ENCODE results near the gene CDC37. TPM values are rescaled to one million over a fixed set of nuclear protein-coding genes. Genes with fewer than 3 reads are reported as not detected.
A peak's percentile ranks its signal among the peaks of the same experiment; 100 is the strongest.

Gene CDC37
- total RNA-seq, 4 donors from 2014 or later = 144 to 177 (median 162) TPM

DNA sequence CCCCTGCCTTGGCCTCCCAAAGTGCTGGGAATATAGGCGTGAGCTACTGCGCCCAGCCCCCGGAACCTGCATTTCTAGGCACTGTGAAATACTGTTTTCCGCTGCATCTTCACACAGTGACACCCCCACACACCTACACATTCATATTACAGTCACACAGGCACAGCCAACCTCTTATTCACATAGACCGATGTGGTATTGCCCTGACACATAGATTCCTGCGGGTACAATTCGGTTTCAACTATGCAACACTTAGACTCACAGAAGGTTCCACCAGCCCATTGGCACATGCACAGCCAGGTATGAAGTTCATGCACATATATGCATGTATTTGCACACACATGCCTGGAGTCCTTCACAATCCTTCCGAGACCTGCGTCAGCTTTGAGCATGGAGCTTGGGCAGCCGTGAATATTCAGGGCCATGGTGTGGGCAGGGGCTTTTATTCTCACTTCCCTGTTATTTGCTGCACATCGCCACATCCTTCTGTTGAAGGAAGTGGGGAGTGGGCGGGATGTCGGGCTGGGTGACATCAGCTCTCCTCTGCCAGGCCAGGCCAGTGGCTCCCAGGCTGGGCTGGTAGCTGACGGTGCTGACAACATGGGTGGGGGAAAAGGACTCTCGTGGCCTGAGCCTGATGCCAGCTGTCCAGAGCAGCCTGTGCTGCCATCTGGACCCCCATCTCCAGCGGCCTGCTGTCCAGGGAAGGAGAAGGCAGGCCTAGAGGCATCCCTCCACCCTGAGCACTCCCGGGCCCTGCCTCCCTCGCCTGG lies 5.4 kb upstream of the CDC37 start:
- Histone ChIP-seq H3K4me1 (peaks cover 0 to 18% (median 9%) of the 10 kb centered on the region in 3 donors), H3K27me3 (peaks cover 74% of the 10 kb centered on the region), H3K27ac (no peak overlapping the region), H3K36me3 (no peaks in the 10 kb centered on the region), H3K4me3 (no peak overlapping the region), H3K9me3 (peaks cover 0 to under 1% (median 0%) of the 10 kb centered on the region in 3 donors)
- 65 to 79% methylated on average over 7 to 12 of the region's 18 CpGs for WGBS, 2 donors (ENCODE audit: low coverage in 1 of 2)
- no peak for TF ChIP-seq CTCF (IDR thresholded peaks at IDR 0.05)
- no peak for TF ChIP-seq POLR2AphosphoS5 (IDR thresholded peaks at IDR 0.05)
- TF ChIP-seq EP300 (IDR thresholded peaks at IDR 0.05) = no peak
- no peak for TF ChIP-seq POLR2A (IDR thresholded peaks at IDR 0.05)
- ATAC-seq = no peak

DNA sequence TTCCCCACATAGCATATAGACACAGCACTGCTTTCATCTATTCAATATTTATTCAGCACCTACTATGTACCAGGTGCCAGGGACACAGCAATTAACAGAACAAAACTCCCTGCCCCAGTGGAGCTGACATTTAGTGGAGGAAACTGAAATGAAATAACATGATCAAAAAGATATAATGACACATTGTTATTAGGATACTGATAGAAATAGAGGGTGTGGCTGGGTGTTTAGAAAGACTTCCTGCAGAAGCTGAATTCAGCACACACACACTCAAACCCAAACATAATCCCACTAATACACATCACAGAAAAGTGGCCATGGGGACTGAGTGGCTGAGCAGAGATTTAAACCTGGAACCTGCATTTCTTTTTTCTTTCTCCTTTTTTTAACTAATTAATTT lies 3.8 kb upstream of the CDC37 start:
- Histone ChIP-seq H3K36me3 (no peaks in the 10 kb centered on the region), H3K4me1 (peaks cover 0 to 25% (median 14%) of the 10 kb centered on the region in 3 donors), H3K4me3 (no peak overlapping the region), H3K27ac (no peak overlapping the region), H3K9me3 (no peaks in the 10 kb centered on the region), H3K27me3 (peaks cover 72% of the 10 kb centered on the region)
- no peak for ATAC-seq
- TF ChIP-seq EP300 (IDR thresholded peaks at IDR 0.05) = no peak
- TF ChIP-seq POLR2AphosphoS5 (IDR thresholded peaks at IDR 0.05) = no peak
- no peak for TF ChIP-seq POLR2A (IDR thresholded peaks at IDR 0.05)
- no peak for TF ChIP-seq CTCF (IDR thresholded peaks at IDR 0.05)

DNA sequence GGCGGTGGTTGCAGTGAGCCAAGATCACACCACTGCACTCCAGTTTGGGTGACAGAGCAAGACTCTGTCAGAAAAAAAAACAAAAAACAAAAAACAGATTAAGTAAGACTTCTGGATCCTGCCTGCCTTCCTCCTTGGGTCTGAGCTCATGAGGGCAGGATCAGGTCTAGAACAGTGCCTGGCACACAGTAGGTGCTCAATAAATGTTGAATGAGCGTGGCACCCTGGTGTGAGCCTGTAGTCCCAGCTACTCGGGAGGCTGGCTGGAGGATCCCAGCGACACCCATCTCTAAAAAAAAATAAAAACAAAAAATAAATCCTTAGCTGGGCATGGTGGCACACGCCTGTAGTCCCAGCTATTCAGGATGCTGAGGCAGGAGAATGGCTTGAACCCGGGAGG lies 2.8 kb upstream of the CDC37 start:
- H3K9me3 ChIP-seq = no peaks in the 10 kb centered on the region
- 70 to 89% methylated on average over 3 to 5 of the region's 6 CpGs for WGBS, 2 donors (ENCODE audit: low coverage in 1 of 2)
- H3K4me1 ChIP-seq = peaks cover 0 to 34% (median 23%) of the 10 kb centered on the region in 3 donors
- ATAC-seq = no peak
- H3K27me3 ChIP-seq = peaks cover 65% of the 10 kb centered on the region
- H3K36me3 ChIP-seq = no peaks in the 10 kb centered on the region
- H3K27ac ChIP-seq = no peak overlapping the region
- TF ChIP-seq POLR2AphosphoS5 (IDR thresholded peaks at IDR 0.05) = no peak
- H3K4me3 ChIP-seq = no peak overlapping the region

DNA sequence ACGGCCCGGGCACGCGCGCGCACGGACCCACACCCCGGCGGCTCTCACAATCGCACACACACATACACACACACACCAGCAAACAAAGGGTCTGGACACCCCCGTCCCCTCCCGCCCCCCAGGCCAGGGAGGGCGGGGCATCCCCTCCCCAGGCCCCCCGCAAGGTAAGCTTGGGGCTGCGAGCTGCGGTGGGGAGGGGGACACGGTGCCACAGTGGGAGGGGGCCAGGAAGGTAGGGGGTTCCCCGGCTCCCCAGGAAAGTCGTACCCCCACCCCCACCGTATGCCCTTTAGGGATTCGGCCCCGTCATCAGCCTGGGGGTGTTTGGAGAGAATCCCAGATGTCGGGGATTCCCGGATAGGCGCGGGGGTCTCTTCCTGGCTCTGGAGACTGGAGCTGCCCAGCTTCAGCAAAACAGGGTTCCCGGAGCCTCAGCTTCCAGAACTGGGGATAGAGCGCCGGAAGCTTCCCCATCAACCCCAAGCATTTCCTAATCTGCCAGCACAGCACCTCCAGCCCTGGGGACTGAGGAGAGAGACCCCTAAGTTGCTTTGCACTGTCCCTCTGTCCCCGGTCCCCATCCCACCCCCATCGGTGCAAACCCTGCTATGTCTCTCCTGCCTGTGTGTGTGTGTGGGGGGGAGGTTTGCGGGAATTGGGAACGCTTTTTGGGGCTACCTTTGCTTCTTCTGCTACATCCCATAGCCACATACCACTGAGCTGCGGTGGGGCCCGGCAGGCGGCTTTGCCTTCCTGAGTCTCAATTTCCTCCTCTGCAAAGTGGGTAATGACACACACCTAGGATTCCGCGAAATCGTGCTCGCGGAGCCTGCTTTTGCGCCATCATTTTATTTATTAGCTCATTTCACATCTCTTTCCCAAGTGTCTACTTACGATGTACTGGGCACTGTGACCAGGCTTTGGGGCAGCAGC lies 1.8 kb upstream of the CDC37 start:
- H3K4me3 ChIP-seq = peak overlapping the region in 1 of 2 donors; percentile 78
- ATAC-seq = no peak
- no peak for TF ChIP-seq POLR2A (IDR thresholded peaks at IDR 0.05)
- TF ChIP-seq EP300 (IDR thresholded peaks at IDR 0.05) = no peak
- TF ChIP-seq CTCF (IDR thresholded peaks at IDR 0.05) = no peak
- TF ChIP-seq POLR2AphosphoS5 (IDR thresholded peaks at IDR 0.05) = no peak
- H3K9me3 ChIP-seq = no peaks in the 10 kb centered on the region
- WGBS, 2 donors (ENCODE audit: low coverage in 1 of 2) = 2 to 6% methylated on average over 7 to 12 of the region's 43 CpGs
- H3K36me3 ChIP-seq = no peaks in the 10 kb centered on the region
- peak overlapping the region in 1 of 4 donors; percentile 85 for H3K27ac ChIP-seq
- H3K27me3 ChIP-seq = peaks cover 59% of the 10 kb centered on the region
- peaks cover 0 to 44% (median 27%) of the 10 kb centered on the region in 3 donors for H3K4me1 ChIP-seq

DNA sequence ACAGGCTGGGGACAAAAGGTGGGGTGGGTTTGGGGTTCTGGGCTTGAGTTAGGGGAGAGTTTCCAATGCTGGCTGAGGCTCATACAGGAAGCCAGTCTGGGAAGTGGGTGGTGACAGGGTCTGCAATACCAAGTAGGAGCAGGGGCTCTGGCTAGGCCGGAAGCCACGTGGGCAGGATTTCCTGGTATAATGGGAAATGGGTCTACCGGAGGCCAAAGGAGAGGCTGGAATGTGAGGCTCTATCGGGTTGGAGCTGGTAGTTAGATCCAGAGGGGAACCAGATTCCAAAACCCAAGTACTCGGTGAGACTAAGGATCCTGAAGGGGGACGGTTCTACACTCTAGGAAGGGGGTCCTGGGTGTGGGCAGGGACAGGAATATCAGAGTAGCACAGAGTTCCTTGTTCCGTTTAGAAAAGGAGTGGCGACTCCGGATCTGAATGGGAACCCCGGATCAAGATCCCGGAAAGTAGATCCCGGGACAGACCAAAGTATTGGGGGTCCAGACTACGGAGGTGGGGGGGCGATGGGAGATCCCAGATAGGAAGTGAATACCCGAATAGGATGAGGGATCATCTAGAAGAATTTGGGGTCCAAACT lies 802 bp downstream of the CDC37 start:
- 1 to 2% methylated on average over 14 of the region's 15 CpGs for WGBS, 2 donors (ENCODE audit: low coverage in 1 of 2)
- peaks cover 33% of the 10 kb centered on the region for H3K27me3 ChIP-seq
- peak overlapping the region; percentile 67 to 90 (median 84) for H3K27ac ChIP-seq
- peaks cover 0 to 67% (median 30%) of the 10 kb centered on the region in 3 donors for H3K4me1 ChIP-seq
- H3K9me3 ChIP-seq = no peaks in the 10 kb centered on the region
- TF ChIP-seq EP300 (IDR thresholded peaks at IDR 0.05) (no peak), POLR2A (IDR thresholded peaks at IDR 0.05) (peak in 1 of 2 donors; percentile 14), POLR2AphosphoS5 (IDR thresholded peaks at IDR 0.05) (peak; percentile 26)
- no peak for ATAC-seq
- peaks cover 0 to 4% of the 10 kb centered on the region in 2 donors for H3K36me3 ChIP-seq
- peak overlapping the region; percentile 78 to 96 for H3K4me3 ChIP-seq
